GM19099 (cell line): ENCODE results near the gene MGAT4C.

ENCODE experiments used
- POLR2A ChIP-seq: IDR thresholded peaks from 3 replicates; pipeline ENCODE4 v1.6.1; 2011; ENCODE audit warnings: low read depth; ENCODE audit not compliant: insufficient read length; ENCODE audit errors: extremely low read depth

The MGAT4C gene

DNA sequence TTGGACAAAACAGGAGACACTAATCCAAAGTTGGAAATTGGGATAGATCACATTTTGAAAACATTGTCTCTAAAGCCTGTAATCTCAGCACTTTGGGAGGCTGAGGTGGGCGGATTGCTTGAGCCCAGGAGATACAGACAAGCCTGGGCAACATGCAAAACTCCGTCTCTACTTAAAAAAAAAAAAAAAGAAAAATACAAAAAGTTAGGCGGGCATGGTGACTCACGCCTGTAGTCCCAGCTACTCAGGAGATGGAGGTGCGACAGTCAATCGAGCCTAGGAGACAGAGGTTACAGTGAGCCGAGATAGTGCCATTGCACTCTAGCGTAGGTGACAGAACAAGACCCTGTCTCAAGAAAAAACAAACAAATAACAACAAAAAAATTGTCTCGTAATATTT lies 152.1 kb downstream of the MGAT4C start:
- no peak for TF ChIP-seq POLR2A

DNA sequence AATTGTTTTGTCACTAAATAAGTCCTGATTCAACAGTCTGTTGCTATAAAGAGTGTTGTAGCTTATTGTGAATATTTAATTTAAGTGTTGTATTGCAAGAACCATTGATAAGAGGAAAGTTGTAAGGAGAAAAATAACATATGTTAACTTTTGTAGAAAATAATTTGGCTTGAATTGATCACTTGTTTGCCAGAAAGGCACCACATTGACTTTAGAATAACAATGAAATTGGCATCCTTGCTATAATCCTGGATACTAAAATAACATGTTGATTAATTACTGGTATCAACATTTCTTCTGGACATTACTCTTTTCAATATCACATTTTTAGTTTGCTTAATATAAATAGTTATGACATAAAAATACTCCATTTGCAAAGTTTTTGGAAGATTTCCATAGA lies 159.0 kb downstream of the MGAT4C start:
- TF ChIP-seq POLR2A, result no peak

DNA sequence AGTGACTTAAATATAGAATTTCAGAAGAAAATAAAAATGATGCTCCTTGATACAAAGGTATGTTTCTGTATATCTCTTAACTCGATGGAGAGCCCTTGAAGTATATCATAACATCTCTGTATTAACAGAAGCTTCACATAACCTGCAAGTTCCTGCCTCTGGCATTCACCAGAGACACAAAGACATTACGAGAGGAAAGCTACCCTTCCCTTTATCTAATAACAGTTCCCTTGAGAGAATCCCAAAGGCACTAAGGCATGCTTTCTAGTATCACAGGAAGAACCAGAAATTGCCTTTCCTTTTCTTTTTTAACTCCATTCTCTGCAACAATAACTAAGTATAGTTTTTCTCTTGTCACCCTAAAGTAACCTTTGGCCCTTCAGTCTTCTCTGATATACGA lies 164.5 kb downstream of the MGAT4C start:
- no peak for TF ChIP-seq POLR2A

DNA sequence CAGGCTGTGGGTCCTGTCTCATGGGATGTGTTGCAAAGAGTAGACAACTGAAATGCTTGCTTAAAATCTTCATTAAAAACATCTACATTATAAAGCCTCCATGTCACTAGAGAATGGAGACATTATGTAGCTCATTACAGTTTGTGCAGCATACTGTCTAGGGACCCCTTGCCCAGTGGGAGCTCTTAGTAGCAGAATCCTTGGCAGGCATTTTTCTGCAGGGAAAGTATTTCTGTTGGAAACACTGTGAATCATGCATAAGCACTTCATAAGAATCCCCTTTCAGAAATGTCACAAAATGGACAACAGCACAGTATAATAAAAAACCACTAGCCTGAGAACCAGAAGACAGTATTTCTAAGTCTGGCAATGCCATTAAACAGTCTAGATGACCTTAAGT lies 174.3 kb downstream of the MGAT4C start:
- no peak for TF ChIP-seq POLR2A

DNA sequence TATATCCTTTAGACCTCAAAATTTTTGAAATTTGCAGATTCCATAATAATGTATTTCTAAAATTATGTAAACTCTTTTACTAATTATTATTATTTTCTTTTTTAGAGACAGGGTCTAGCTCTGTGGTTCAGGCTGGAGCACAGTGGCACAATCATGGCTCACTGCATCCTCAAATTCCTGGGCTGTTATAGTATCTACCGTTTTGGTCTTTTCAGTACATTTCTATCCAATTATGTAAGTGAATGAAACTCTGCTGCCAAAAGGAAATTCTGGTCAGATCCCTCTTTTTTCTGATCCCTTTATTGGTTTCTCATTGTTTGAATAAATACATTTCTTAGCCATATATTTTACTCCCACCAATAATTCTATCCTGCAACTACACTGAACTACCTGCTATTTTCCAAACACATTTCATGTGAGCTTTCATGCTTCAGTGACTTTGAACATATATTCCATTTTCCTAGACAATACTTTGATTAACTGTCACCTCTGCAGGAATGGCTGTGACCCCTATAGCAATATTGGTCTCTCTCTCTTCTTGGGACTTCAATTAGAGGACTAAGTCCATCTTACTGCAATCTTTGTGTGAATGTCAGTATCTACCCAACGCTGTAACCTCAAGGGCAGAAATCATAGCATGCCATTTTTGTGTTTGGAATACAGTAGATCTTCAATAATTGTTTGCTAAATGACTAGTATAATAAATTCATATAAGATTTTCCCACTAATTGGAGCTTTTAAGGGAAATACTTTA lies 198.9 kb downstream of the MGAT4C start:
- no peak for TF ChIP-seq POLR2A

DNA sequence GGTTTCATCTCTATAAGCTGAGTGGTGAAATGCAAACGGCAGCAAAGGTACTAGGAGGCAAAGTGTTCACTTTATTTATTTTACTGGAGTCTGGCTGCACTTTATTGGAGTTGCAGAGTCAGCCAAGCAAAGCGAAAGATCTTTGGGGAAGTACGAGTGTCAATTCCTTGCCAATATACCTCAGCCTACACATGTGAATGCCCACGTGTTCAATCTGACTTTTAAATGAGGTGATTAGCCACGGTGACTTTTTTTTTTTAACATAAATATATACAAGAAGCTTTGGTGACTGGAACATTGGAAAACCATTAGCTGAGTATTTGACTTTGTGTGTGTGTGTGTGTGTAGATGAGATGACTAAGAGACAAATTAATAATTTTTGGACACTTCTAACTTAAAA lies 203.3 kb downstream of the MGAT4C start:
- no peak for TF ChIP-seq POLR2A

DNA sequence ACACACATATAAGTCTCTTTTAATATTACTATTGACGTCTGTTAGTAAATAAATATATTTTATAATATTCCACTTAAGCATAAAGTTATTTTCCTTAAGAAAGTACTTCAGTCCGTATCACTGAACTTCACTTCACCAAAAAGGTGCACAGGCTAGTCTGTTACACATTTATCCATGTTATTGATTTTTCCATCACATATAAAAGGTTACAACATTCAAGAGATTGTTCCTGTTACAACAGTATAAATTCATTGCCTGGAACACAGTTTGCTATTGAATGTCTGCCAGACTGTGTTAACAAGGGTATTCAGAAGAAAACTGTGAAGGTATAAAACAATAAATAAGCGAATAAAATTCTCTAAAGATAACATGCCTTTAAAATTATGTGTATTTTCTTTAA lies 206.2 kb downstream of the MGAT4C start:
- TF ChIP-seq POLR2A, result no peak

DNA sequence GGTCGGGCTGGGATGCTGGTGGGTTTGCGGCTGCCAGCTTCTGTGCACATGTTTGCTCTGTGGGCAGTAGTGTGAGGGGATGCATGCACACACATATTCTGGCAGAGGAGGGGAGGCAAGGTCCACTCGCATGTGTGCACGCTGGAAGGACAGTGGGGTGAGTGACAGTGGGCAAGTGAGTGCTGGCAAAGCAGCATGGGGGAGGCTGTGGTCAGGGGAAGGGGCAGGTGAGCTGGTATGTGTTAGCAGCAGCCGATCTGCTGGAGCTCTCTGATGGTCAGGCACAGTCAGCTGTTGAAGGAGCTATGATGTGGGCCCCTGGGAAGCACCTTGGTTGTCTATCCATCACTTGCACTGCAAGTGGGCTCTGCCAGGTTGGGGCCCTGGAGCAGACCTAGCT lies 211.8 kb downstream of the MGAT4C start:
- TF ChIP-seq POLR2A, result no peak

DNA sequence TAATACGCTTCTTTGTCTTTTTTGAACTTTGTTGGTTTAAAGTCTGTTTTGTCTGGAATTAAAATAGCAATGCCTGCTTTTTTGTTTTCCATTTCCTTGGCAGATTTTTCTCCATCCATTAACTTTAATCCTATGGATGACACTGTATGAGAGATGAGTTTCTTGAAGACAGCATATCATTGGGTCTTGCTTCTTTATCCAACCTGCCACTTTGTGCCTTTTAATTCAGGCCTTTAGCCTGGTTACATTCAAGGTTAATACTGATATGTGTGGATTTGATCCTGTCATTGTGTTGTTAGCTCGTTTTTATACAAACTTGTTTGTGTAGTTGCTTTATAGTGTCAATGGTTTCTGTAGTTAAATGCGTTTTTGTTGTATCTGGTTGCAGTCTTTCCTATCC lies 214.1 kb downstream of the MGAT4C start:
- no peak for TF ChIP-seq POLR2A

DNA sequence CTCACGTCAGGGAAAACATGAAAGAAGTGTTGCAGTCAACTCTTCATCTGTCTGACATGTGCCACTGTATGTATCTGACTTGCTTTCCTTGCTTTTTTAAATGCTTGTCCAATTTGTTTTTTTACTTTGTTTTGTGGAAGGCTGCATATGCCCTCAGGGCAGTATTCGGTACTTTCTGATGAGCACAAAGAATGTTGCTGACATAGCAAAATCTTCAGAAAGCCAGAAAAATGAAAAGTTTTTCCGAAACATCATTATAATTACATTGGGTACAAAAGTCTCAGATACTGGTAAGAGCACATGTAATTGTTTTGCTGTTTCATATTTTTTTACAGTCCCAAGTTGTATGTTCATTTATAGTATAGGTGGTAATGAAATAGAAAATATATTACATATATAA lies 237.8 kb downstream of the MGAT4C start:
- TF ChIP-seq POLR2A, result no peak

DNA sequence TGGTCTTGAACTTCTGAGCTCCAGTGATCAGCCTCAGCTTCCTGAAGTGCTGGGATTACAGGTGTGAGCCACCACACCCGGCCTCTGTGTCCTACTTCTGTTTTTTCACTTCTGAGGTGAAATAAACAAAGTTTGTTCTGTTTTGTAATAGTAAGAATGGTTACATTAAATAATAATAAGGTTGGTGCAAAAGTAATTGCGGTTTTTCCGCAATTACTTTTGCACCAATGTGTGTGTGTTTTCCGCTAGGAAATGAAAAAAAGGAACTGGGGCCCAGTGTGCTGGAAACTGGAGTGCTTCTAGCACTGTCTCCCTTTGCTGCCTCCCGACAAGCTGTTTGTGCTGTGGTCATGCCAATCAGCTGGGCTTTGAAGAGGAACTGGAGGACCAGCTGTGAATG lies 241.2 kb downstream of the MGAT4C start:
- no peak for TF ChIP-seq POLR2A

DNA sequence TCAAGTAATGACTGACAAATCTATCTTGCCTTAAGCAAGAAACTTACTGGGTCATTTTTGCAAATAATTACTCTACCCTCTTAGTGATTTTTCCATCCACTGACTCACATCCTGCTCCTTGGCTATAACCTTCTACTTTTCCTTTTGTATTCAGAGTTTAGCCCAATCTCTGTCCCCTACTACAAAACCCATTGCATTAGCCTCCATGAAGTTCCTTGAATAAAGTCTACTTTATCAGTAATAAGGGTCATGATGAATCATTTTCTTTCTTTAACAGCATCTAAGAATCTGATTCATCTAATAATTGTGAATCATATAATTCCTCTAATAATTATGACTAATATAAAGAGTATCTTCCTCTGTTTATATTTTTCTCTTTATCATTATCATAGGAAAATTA lies 249.5 kb downstream of the MGAT4C start:
- TF ChIP-seq POLR2A, result no peak

DNA sequence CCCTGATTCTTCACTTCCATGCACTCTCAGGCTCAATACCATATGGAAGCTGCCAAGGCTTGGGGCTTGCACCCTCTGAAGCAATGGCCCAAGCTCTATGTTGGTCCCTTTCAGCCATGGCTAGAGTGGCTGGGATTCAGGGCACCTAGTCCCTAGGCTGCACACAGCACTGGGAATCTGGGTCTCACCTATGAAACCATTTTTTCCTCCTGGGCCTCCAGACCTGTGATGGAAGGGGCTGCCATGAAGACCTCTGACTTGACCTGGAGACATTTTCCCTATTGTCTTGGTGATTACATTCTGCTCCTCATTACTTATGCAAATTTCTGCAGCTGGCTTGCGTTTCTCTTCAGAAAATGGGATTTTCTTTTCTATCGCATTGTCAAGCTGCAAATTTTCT lies 258.1 kb downstream of the MGAT4C start:
- TF ChIP-seq POLR2A, result no peak

DNA sequence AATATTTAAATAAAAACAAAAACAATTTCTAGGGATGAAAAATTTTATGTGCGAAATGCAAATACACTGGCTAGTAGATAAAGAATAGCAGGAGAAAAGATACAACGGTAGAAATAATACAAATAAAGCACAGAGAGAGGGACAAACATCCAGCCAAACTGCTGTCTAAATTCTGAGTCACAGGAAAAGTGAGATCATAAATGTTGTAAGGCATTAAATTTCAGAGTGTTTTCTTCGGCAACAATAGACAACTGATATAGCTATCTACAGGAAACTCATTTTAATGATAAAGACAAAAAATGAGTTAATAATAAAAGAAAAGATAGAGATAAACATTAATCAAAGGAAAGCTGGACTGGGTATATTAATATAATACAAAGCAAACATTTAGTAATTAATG lies 259.9 kb downstream of the MGAT4C start:
- TF ChIP-seq POLR2A, result no peak

DNA sequence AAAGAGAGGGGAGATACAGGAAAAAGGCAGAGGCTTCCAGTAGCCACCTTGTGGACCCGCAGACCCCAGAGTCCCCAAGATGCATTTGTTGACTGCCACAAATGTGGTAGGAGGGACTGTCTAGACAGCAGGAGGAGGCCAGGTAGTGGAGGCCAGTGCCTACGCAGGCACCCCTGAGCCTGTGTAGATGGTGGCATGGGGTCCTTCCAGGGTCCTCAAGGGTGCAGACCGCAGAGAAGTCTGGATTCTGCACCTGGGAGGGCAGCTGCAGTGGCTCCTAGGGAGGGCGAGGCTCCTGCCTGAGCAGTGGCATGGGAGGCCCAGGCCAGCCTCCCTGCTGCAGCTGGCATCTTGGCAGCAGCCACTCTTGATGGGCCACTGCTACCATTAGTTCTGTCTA lies 262.4 kb downstream of the MGAT4C start:
- no peak for TF ChIP-seq POLR2A

DNA sequence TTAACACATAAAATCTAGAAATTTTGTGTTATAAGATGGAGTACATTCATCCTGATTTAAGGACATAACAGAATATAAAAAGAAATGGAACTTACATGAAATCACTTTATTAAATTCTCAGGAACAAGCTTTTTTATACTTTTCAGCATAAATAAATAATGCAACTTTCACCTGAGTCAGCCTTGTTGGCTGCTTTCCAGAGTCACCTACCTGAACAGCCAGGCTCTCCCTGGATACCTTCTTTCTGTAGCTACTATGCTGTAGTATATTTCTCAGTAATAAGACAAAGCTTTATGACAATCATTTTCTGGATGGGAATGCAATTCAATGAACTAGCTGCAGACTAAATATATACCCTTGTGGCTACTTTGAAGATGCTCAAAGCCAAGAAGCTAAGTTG lies 270.2 kb downstream of the MGAT4C start:
- TF ChIP-seq POLR2A, result no peak

DNA sequence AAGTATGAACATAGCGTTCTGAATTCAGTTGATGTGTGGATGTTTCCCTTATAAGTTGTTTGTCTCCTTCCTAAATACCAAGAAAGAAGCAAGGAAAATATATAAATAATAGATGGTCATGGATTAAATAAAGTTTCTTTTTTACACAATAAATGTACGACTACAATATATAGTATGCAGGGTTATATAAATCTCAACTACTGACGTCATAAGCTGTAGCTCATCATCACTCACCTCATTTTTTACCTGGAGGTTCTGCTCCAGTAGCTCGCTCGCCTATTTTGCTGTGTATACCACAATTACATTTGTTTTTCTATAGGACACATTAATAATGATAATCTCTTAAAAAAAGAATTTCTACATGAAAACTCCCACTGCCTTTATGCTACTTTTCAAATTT lies 272.6 kb downstream of the MGAT4C start:
- no peak for TF ChIP-seq POLR2A

DNA sequence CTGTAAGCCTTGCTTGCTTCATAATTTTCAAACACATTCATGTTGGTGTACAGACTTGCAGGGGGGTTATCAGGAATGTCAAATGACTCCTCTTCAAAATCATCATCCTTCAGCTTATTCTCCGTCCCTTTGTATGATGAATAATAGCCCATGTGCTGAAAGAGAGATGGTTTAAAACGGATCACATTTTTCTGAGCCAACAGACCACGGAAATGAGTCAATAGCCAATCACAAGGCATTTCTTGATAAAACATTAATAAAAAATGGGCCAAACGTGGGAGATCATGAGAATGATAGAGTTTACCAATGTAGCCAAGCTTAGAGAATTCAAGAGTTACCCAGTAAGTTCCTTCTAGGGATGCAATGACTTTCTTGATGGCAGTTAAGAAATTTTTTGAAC lies 276.6 kb downstream of the MGAT4C start:
- TF ChIP-seq POLR2A, result no peak

DNA sequence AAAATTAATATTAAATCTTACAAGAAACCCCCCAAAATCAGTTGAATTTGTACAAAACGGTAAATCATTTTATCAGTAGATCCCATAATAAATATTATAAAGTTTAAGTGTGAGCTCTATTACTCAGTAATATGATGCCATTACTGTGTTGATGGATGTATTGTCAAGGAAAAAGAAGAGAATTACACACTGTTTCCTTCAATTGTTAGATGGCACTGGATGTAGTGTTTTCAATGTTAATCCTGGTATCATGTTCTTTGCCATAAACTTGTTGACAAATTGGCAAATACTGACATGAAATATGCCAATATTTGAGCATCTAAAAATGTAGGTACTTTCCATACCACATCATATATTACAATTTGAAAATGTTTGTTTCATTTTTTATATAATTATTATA lies 280.5 kb downstream of the MGAT4C start:
- TF ChIP-seq POLR2A, result no peak
